Choroid plexus epithelial cell (primary cell): ENCODE results near the gene SCN4A.
"Not testable (repeated sequence)": the region's sequence is repeated elsewhere in the genome, so short reads cannot be mapped to it uniquely, and the experiment has no call there.

Experiments
- DNase-seq: peaks from one replicate; pipeline ENCODE4 v3.0.0-alpha.2; 2010; ENCODE audit warnings: low read depth
- H3K4me3 ChIP-seq: 2 replicates; pipeline ENCODE4 v1.5.1; 2011; ENCODE audit warnings: low read depth, mild to moderate bottlenecking, control low read depth, low read length, moderate library complexity
- TF ChIP-seq, protein P1 (sequence below): conservative IDR thresholded peaks from 2 replicates; pipeline ENCODE4 v1.5.1; 2011; ENCODE audit warnings: low read depth, mild to moderate bottlenecking, control low read depth, inconsistent platforms, low read length, moderate library complexity

Gene SCN4A

DNA sequence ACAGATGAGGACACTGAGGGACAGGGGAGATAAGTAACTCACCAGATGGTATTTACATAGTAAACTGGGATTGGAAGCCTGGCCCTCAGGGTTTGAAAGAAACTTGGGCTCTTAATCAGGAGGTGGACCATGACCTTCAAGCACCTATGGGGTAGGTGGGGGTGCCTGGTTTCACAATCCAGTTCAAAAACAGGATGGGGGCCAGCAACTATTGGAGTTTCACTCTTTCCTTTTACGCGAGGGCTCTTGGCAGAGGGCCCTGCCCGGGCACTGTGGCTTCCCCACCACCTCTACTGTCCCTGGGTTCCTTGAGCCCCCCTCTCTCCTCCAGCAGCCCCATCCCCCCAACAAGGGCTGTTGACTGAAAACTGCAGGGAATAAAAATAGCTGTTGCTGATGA lies 14.1 kb upstream of the SCN4A start:
- H3K4me3 ChIP-seq: no peak overlapping the region
- DNase-seq: no peak
- TF ChIP-seq, protein P1, sequence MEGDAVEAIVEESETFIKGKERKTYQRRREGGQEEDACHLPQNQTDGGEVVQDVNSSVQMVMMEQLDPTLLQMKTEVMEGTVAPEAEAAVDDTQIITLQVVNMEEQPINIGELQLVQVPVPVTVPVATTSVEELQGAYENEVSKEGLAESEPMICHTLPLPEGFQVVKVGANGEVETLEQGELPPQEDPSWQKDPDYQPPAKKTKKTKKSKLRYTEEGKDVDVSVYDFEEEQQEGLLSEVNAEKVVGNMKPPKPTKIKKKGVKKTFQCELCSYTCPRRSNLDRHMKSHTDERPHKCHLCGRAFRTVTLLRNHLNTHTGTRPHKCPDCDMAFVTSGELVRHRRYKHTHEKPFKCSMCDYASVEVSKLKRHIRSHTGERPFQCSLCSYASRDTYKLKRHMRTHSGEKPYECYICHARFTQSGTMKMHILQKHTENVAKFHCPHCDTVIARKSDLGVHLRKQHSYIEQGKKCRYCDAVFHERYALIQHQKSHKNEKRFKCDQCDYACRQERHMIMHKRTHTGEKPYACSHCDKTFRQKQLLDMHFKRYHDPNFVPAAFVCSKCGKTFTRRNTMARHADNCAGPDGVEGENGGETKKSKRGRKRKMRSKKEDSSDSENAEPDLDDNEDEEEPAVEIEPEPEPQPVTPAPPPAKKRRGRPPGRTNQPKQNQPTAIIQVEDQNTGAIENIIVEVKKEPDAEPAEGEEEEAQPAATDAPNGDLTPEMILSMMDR: no peak

DNA sequence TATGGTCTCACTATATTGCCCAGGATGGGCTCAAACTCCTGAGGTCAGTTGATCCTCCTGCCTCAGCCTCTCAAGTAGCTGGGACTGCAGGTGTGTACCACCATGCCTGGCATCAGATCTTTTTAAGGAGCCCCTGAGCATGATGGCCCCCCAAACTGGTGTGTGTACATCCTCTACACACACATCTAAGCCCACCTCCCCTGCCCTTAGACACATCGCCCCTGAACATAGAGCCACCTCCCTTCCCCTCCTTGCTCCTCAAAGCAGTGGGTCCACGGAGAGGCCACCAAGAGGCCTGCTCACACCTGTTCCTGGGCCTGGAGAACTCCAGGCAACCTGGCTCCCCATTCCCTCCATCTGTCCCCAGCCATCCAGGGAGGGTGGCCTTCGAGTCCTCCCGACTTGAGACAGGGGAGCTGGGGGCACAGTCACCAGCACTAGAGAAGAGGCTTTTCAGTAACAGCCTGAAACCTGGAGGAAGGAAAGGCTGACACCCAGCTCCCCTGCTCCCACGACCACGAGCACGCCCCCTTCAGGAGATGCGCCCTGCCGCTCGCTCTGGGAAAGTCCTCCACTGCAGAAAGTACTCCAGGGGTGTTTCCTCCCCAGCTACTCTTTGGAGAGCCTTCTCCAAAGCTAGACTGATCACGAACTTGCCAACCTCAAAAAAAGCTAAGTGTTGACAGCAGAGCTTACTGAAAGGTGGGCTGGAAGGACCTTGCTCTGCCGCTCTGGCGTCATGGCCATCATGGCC lies 12.8 kb upstream of the SCN4A start:
- TF ChIP-seq, protein P1: no peak
- no peak for DNase-seq

DNA sequence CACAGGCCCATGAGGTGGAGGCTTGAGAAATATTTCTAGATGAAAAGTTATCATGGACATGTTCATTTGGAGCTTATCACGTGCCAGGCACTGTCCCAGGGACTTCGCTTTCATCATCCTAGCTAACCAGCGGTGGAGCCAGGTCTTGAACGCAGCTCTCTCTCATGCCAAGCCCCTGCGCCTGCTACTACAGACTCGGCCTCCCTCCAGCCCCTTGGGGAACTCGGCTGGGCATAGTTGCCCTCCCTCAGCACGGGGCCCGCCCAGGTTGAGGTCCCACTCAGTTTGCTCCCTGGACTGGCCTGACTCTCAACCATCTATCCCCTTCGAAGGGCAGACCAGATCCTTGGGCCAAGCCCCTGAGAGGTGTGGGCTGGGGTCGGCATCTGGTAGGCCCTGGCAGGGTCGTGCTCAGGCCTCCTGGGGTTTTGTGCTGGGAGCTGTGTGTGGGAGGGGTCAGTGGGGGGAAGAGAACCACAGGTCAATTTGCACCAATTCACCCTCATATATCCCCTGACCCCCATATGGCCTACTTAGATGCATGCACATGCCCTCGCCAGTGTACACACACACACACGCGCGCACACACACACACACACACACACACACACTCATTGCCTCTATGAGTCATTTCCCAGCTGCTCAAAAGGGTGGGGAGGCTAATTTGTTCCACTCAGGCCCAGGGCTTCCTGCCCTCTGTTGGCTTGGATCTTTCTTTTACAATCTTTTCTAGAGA lies 12.1 kb upstream of the SCN4A start:
- DNase-seq: peak; percentile 94
- TF ChIP-seq, protein P1: peak; percentile 10
- no peak overlapping the region for H3K4me3 ChIP-seq

More for the DNA sequence above, 12.8 kb upstream of the SCN4A start:
- H3K4me3 ChIP-seq: no peak overlapping the region

DNA sequence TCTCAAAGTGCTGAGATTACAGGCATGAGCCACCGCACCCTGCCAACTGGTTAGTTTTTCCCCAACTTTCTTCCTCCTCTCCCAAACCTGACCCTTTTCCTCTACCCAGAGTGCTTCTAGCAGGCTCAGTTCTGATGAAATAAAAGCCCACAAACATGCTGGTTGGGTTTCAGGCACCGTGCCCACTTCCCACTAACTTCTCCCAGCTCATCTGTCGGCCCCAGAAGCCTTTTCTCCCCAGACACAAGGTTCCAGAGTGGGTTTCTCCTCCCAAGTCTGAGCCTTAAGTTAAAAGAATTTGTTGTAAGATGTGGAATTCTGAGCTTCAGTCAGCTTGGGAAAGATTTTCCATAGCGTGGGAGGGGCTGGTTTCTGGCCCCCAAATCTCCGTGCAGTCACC lies 11.5 kb upstream of the SCN4A start:
- TF ChIP-seq, protein P1: no peak
- peak; percentile 42 for DNase-seq
- H3K4me3 ChIP-seq: no peak overlapping the region

DNA sequence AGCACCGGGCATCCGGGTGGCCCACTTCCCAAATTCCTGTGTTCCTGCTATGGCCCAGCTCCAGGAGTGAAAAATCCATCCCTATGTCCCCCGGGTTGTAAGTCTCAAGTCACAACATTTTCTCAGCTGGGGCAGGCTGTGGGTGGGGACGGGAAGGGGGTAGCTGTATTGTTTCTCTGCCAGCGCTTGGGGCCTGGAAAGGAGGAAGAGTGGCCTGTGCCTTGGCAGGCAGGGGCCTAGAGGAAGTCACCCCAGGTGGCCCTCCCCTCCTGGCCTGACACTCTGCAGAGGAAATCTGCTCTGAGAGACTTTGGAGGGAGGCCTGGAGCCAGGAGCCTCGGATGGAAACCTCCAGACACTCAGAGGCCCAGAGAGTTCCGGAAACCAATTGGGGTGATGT lies 10.6 kb upstream of the SCN4A start:
- H3K4me3 ChIP-seq: no peak overlapping the region
- TF ChIP-seq, protein P1: no peak
- DNase-seq: no peak

DNA sequence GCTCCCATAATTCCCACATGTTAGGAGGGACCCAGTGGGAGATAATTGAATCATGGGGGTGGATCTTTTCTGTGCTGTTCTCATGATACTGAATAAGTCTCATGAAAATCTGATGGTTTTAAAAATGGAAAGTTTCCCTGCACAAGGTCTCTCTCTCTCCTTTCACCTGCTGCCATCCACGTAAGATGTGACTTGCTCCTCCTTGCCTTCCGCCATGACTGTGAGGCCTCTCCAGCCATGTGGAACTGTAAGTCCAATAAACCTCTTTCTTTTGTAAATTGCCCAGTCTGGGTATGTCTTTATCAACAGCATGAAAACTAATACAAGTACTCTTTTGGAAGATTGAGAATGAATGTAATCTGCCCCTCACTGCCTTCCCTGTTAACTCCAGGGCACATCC lies 9.9 kb upstream of the SCN4A start:
- H3K4me3 ChIP-seq, DNase-seq: not testable (repeated sequence)

DNA sequence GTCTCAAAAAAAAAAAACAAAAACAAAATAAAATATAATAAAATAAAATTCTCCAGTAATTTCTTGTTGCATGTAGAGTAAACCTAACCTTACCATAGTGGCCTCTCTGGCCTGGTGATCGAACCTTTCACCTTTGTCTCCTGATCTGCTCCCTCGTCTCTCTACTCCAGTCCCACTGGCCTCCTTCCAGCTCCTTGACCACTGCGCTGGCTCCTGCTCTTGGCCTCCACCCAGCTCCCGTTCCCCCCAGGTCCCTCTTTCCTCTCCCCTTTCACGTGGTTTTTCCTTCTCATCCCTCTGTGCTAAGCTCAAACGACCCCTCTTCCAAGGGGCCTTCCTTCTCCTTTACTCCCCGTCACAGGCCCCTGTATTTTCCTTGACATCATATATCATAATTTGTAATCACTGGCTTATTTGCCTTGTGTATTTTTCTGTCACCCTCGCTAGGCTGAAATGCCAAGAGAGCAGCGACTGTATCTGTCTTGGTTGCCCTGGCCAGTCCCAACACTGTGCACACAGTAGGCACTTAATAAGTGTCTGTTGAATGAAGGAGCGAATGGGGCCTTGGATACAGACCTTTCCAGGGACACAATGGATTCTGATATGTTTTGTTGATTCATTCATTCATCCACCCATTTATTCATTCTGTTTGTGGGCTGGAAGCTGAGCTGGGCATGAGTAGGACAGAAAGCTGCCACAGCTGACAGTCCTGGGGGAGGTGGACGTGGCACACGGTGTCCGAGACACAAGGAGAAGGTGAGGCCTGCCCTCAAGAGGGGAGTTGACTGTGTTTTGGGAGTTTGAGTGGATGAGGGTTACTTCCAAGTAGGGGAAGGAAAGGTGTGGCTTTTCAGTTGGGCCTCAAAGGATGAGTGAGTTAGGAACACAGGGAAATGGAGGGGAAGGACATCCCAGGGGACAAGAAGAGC lies 5.8 kb upstream of the SCN4A start:
- TF ChIP-seq, protein P1: no peak
- DNase-seq: no peak
- H3K4me3 ChIP-seq: no peak overlapping the region
